Vagina (tissue), 2 donors: ENCODE measurements around the gene NCOA7. TPM values are rescaled to one million over a fixed set of nuclear protein-coding genes. Genes with fewer than 3 reads are reported as not detected.

ENCODE experiments used
- DNase-seq, 2 donors: peaks; one replicate each; pipeline ENCODE4 v3.0.0-alpha.2; 2017; ENCODE audit errors: extremely low spot score in 2 of 2
- H3K27ac ChIP-seq: fragments of 200-600 bp; sonication (generic); one replicate; pipeline ENCODE4 v1.5.1; 2019
- H3K27me3 ChIP-seq: fragments of 200-600 bp; sonication (generic); one replicate; pipeline ENCODE4 v1.5.1; 2019
- H3K36me3 ChIP-seq, 2 donors: fragments of 200-600 bp; sonication (generic); one replicate each; pipeline ENCODE4 v1.5.1; 2017 to 2019
- H3K4me1 ChIP-seq: fragments of 200-600 bp; sonication (generic); one replicate; pipeline ENCODE4 v1.5.1; 2019
- H3K4me3 ChIP-seq, 2 donors: fragments of 200-600 bp; sonication (generic); 1 replicate in 1 of 2; 2 replicates in 1 of 2; pipeline ENCODE4 v1.5.1; 2016 to 2019
- H3K9me3 ChIP-seq: fragments of 200-600 bp; sonication (generic); one replicate; pipeline ENCODE4 v1.5.1; 2019
- CTCF ChIP-seq, 3 experiments: fragments of 450-650 bp in 2 of 3; fragments of 200-600 bp in 1 of 3; sonication (generic) in 1 of 3; IDR thresholded peaks; one replicate each; pipeline ENCODE4 v1.5.1; 2017 to 2019; ENCODE audit warnings: antibody characterized with exemption in 3 of 3, mild to moderate bottlenecking in 2 of 3, moderate library complexity in 2 of 3
- POLR2A ChIP-seq, 2 donors: fragments of 450-650 bp; IDR thresholded peaks; one replicate each; pipeline ENCODE4 v1.6.1; 2017; ENCODE audit warnings: antibody characterized with exemption in 2 of 2, mild to moderate bottlenecking in 2 of 2, moderate library complexity in 2 of 2
- POLR2AphosphoS5 ChIP-seq, 2 donors: sonication (generic); formaldehyde crosslinking; IDR thresholded peaks; one replicate each; pipeline ENCODE4 v1.9.0; 2017; ENCODE audit warnings: antibody characterized with exemption in 2 of 2, mild to moderate bottlenecking in 2 of 2, low read depth in 1 of 2; ENCODE audit not compliant: insufficient read depth in 1 of 2
- intact Hi-C: fragments of 100-400 bp; cut with DNase I; formaldehyde crosslinking; loops from one replicate; pipeline ENCODE4 v1.15.1; 2023
- total RNA-seq: library from RNA; depleted of rRNA; stranded (reverse); fragments of >200 nt; gene quantifications from one replicate; pipeline ENCODE4 v1.2.3, GENCODE V29; 2016

Gene NCOA7
- total RNA-seq, 1 donor from 2014 or later = 48.6 TPM

GRCh38 chr6:125836466-125836865 lies 45.7 kb downstream of the NCOA7 start:
- no peak overlapping the region for H3K27ac ChIP-seq
- intact Hi-C loops = no loop called here

GRCh38 chr6:125839471-125839870 lies 48.7 kb downstream of the NCOA7 start:
- Histone ChIP-seq H3K4me1 (peaks cover 12% of the 10 kb centered on the region), H3K27ac (no peak overlapping the region)
- intact Hi-C loops = no loop called here

More at GRCh38 chr6:125836466-125836865, 45.7 kb downstream of the NCOA7 start:
- H3K9me3 ChIP-seq = no peaks in the 10 kb centered on the region
- peaks cover 26% of the 10 kb centered on the region for H3K4me1 ChIP-seq
- TF ChIP-seq POLR2AphosphoS5 (IDR thresholded peaks at IDR 0.05; ENCODE audit: insufficient read depth in 1 of 2, low read depth in 1 of 2) (no peak), CTCF (IDR thresholded peaks at IDR 0.05) (no peak), POLR2A (IDR thresholded peaks at IDR 0.05) (no peak)
- DNase-seq = no peak
- H3K36me3 ChIP-seq = no peaks in the 10 kb centered on the region
- no peaks in the 10 kb centered on the region for H3K27me3 ChIP-seq
- no peak overlapping the region for H3K4me3 ChIP-seq

GRCh38 chr6:125839879-125840278 lies 49.1 kb downstream of the NCOA7 start:
- Histone ChIP-seq H3K4me3 (no peak overlapping the region), H3K9me3 (no peaks in the 10 kb centered on the region), H3K36me3 (no peaks in the 10 kb centered on the region), H3K4me1 (peaks cover 7% of the 10 kb centered on the region), H3K27ac (no peak overlapping the region), H3K27me3 (no peaks in the 10 kb centered on the region)
- DNase-seq = no peak
- TF ChIP-seq POLR2A (IDR thresholded peaks at IDR 0.05) (no peak), CTCF (IDR thresholded peaks at IDR 0.05) (no peak), POLR2AphosphoS5 (IDR thresholded peaks at IDR 0.05; ENCODE audit: insufficient read depth in 1 of 2, low read depth in 1 of 2) (no peak)
- intact Hi-C loops = no loop called here

More at GRCh38 chr6:125839471-125839870, 48.7 kb downstream of the NCOA7 start:
- no peak for TF ChIP-seq POLR2A (IDR thresholded peaks at IDR 0.05)
- no peak for TF ChIP-seq CTCF (IDR thresholded peaks at IDR 0.05)
- TF ChIP-seq POLR2AphosphoS5 (IDR thresholded peaks at IDR 0.05; ENCODE audit: insufficient read depth in 1 of 2, low read depth in 1 of 2) = no peak
- Histone ChIP-seq H3K36me3 (no peaks in the 10 kb centered on the region), H3K27me3 (no peaks in the 10 kb centered on the region), H3K4me3 (no peak overlapping the region), H3K9me3 (no peaks in the 10 kb centered on the region)
- no peak for DNase-seq

GRCh38 chr6:125841356-125842090 lies 50.8 kb downstream of the NCOA7 start:
- DNase-seq = no peak
- H3K4me1 ChIP-seq = no peaks in the 10 kb centered on the region
- H3K27me3 ChIP-seq = no peaks in the 10 kb centered on the region
- H3K27ac ChIP-seq = no peak overlapping the region
- intact Hi-C loops = no loop called here
- H3K9me3 ChIP-seq = no peaks in the 10 kb centered on the region
- no peaks in the 10 kb centered on the region for H3K36me3 ChIP-seq
- TF ChIP-seq POLR2AphosphoS5 (IDR thresholded peaks at IDR 0.05; ENCODE audit: insufficient read depth in 1 of 2, low read depth in 1 of 2) = no peak
- no peak for TF ChIP-seq POLR2A (IDR thresholded peaks at IDR 0.05)
- TF ChIP-seq CTCF (IDR thresholded peaks at IDR 0.05) = no peak
- no peak overlapping the region for H3K4me3 ChIP-seq

- no peak overlapping the region for H3K4me3 ChIP-seq
- H3K27me3 ChIP-seq = no peaks in the 10 kb centered on the region
- intact Hi-C loops = no loop called here
- H3K4me1 ChIP-seq = no peaks in the 10 kb centered on the region
- H3K9me3 ChIP-seq = no peaks in the 10 kb centered on the region
- no peak for TF ChIP-seq POLR2A (IDR thresholded peaks at IDR 0.05)
- no peaks in the 10 kb centered on the region for H3K36me3 ChIP-seq
- DNase-seq = no peak
- H3K27ac ChIP-seq = no peak overlapping the region
Measured at GRCh38 chr6:125842091-125842626, 51.4 kb downstream of the NCOA7 start.
